GM23338 (cell line): ENCODE results near the gene GATA5. TPM values are rescaled to one million over a fixed set of nuclear protein-coding genes. Genes with fewer than 3 reads are reported as not detected.

ENCODE experiments used
- ATAC-seq: fragments of 200-7000 bp; cut with Tn5 transposase; 3 replicates; pipeline ENCODE4 v1.9.1; 2020
- DNase-seq: peaks from one replicate; pipeline ENCODE4 v3.0.0-alpha.2; 2015; ENCODE audit warnings: low spot score
- H2AFZ ChIP-seq: fragments of 200-600 bp; sonication (generic); 2 replicates; pipeline ENCODE4 v1.8.0; 2016; ENCODE audit warnings: antibody characterized with exemption, mild to moderate bottlenecking, moderate library complexity
- H3F3A ChIP-seq: fragments of 200-600 bp; sonication (generic); replicated peaks from 2 replicates; pipeline ENCODE4 v1.8.0; 2017; ENCODE audit warnings: antibody characterized with exemption, mixed run types, low read depth
- H3K27ac ChIP-seq: fragments of 200-600 bp; sonication (generic); 2 replicates; pipeline ENCODE4 v1.6.1; 2016; ENCODE audit warnings: low read depth
- H3K27me3 ChIP-seq: fragments of 200-600 bp; sonication (generic); 2 replicates; pipeline ENCODE4 v1.8.0; 2016; ENCODE audit warnings: mild to moderate bottlenecking, mixed run types, moderate library complexity; ENCODE audit not compliant: insufficient read depth
- H3K36me3 ChIP-seq: fragments of 200-600 bp; sonication (generic); 2 replicates; pipeline ENCODE4 v1.8.0; 2016; ENCODE audit warnings: mild to moderate bottlenecking; ENCODE audit not compliant: insufficient read depth
- H3K4me1 ChIP-seq: fragments of 200-600 bp; sonication (generic); 2 replicates; pipeline ENCODE4 v1.8.0; 2016; ENCODE audit warnings: mild to moderate bottlenecking, moderate library complexity; ENCODE audit not compliant: insufficient read depth
- H3K4me2 ChIP-seq: fragments of 200-600 bp; sonication (generic); 2 replicates; pipeline ENCODE4 v1.7.1; 2017; ENCODE audit warnings: mixed run types
- H3K4me3 ChIP-seq: fragments of 200-600 bp; sonication (generic); 2 replicates; pipeline ENCODE4 v1.6.1; 2016; ENCODE audit warnings: mixed run types
- H3K79me2 ChIP-seq: fragments of 200-600 bp; sonication (generic); replicated peaks from 2 replicates; pipeline ENCODE4 v1.8.0; 2017; ENCODE audit warnings: mild to moderate bottlenecking; ENCODE audit not compliant: insufficient read depth
- H3K9me2 ChIP-seq: fragments of 200-600 bp; sonication (generic); 2 replicates; pipeline ENCODE4 v1.8.0; 2017; ENCODE audit not compliant: insufficient read depth
- H4K20me1 ChIP-seq: fragments of 200-600 bp; sonication (generic); replicated peaks from 2 replicates; pipeline ENCODE4 v1.8.0; 2017; ENCODE audit warnings: mild to moderate bottlenecking; ENCODE audit not compliant: insufficient read depth
- H3K27ac Mint-ChIP-seq: 2 replicates; pipeline ENCODE4 v1.8.0; 2020; ENCODE audit warnings: inconsistent platforms, mild to moderate bottlenecking, moderate library complexity, mixed read lengths
- H3K27me3 Mint-ChIP-seq: 3 replicates; pipeline ENCODE4 v1.8.0; 2022; ENCODE audit warnings: low read depth, mild to moderate bottlenecking, moderate library complexity, mixed read lengths, inconsistent platforms; ENCODE audit not compliant: insufficient read depth, poor library complexity
- H3K36me3 Mint-ChIP-seq: 3 replicates; pipeline ENCODE4 v1.8.0; 2021; ENCODE audit warnings: low read depth, mild to moderate bottlenecking, inconsistent platforms, moderate library complexity, mixed read lengths
- H3K4me1 Mint-ChIP-seq: 3 replicates; pipeline ENCODE4 v1.8.0; 2020; ENCODE audit warnings: mild to moderate bottlenecking, inconsistent platforms, mixed read lengths
- H3K4me3 Mint-ChIP-seq: 3 replicates; pipeline ENCODE4 v1.8.0; 2021; ENCODE audit warnings: moderate library complexity, mild to moderate bottlenecking, inconsistent platforms, mixed read lengths
- H3K9me3 Mint-ChIP-seq: 3 replicates; pipeline ENCODE4 v1.8.0; 2020; ENCODE audit warnings: moderate library complexity, mild to moderate bottlenecking, inconsistent platforms, mixed read lengths
- EZH2 ChIP-seq: fragments of 200-600 bp; sonication (generic); IDR thresholded peaks from one replicate; pipeline ENCODE4 v1.8.0; 2017; ENCODE audit warnings: antibody characterized with exemption, mild to moderate bottlenecking, low read depth; ENCODE audit not compliant: unreplicated experiment
- EZH2phosphoT487 ChIP-seq: fragments of 200-600 bp; sonication (generic); IDR thresholded peaks from one replicate; pipeline ENCODE4 v1.8.1; 2018; ENCODE audit warnings: antibody characterized with exemption; ENCODE audit not compliant: unreplicated experiment
- JUNB ChIP-seq: IDR thresholded peaks from one replicate; pipeline ENCODE4 v1.6.1; 2016; ENCODE audit warnings: antibody characterized with exemption; ENCODE audit not compliant: unreplicated experiment
- STAT1 ChIP-seq: IDR thresholded peaks from one replicate; pipeline ENCODE4 v1.6.1; 2016; ENCODE audit warnings: antibody characterized with exemption; ENCODE audit not compliant: unreplicated experiment
- ZNF331 ChIP-seq: fragments of 250-450 bp; sonication (Bioruptor Pico); IDR thresholded peaks from 2 replicates; pipeline ENCODE4 v1.5.0; 2020; ENCODE audit warnings: low read depth, mild to moderate bottlenecking, moderate library complexity
- polyA plus RNA-seq: library from polyadenylated mRNA; unstranded; fragments of >200 nt; fragmentation: Nextera tagmentation; extraction: Ambion mirVana; gene quantifications from 2 replicates; pipeline ENCODE4 v1.2.1, GENCODE V29; 2016
- total RNA-seq: library from RNA; depleted of rRNA; stranded (reverse); fragments of >200 nt; shearing (Covaris generic); gene quantifications from 2 replicates; pipeline ENCODE4 v1.2.3, GENCODE V29; 2014
- TF ChIP-seq, protein P1 (sequence below): fragments of 250-450 bp; sonication (Bioruptor Pico); IDR thresholded peaks from 2 replicates; pipeline ENCODE4 v1.5.0; 2020; ENCODE audit warnings: mild to moderate bottlenecking, moderate library complexity
- TF ChIP-seq, protein P2 (sequence below): IDR thresholded peaks from 2 replicates; pipeline ENCODE4 v1.6.1; 2016; ENCODE audit warnings: antibody characterized with exemption
- TF ChIP-seq, protein P3 (sequence below), 2 experiments: fragments of 200-600 bp in 1 of 2; sonication (generic) in 1 of 2; conservative IDR thresholded peaks; 2 replicates each; pipeline versions ENCODE4 v1.5.1 to v1.6.1; 2016 to 2017; ENCODE audit warnings: antibody characterized with exemption in 2 of 2, low read depth in 2 of 2, mild to moderate bottlenecking in 2 of 2, moderate library complexity in 1 of 2
- TF ChIP-seq, protein P4 (sequence below): IDR thresholded peaks from one replicate; pipeline ENCODE4 v1.6.1; 2018; ENCODE audit warnings: antibody characterized with exemption; ENCODE audit not compliant: unreplicated experiment

The GATA5 gene
- total and polyA plus RNA-seq, 2 experiments from 2014 or later = 0.60 to 0.73 TPM

DNA sequence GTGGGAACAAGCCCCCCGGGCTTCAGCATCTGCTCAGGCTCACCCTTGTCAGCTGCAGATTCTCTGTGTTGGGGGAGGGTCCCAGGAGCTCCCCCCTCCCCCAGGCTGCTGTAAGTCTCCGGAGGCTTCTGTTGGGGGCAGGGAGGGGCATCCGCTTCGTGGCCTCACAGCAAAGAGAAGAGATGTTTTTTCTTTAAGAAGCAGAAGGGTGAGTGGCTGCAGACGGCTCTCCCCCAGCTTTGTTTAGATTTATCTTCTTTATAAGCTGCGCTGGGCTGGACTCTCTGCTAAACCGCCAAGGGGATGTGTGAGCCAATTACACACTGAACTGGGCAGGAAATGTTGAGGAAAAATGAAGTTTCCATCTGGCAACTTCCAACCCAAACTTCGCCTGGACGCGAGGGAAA lies 48.7 kb upstream of the GATA5 start (continued):
- TF ChIP-seq, protein P1, sequence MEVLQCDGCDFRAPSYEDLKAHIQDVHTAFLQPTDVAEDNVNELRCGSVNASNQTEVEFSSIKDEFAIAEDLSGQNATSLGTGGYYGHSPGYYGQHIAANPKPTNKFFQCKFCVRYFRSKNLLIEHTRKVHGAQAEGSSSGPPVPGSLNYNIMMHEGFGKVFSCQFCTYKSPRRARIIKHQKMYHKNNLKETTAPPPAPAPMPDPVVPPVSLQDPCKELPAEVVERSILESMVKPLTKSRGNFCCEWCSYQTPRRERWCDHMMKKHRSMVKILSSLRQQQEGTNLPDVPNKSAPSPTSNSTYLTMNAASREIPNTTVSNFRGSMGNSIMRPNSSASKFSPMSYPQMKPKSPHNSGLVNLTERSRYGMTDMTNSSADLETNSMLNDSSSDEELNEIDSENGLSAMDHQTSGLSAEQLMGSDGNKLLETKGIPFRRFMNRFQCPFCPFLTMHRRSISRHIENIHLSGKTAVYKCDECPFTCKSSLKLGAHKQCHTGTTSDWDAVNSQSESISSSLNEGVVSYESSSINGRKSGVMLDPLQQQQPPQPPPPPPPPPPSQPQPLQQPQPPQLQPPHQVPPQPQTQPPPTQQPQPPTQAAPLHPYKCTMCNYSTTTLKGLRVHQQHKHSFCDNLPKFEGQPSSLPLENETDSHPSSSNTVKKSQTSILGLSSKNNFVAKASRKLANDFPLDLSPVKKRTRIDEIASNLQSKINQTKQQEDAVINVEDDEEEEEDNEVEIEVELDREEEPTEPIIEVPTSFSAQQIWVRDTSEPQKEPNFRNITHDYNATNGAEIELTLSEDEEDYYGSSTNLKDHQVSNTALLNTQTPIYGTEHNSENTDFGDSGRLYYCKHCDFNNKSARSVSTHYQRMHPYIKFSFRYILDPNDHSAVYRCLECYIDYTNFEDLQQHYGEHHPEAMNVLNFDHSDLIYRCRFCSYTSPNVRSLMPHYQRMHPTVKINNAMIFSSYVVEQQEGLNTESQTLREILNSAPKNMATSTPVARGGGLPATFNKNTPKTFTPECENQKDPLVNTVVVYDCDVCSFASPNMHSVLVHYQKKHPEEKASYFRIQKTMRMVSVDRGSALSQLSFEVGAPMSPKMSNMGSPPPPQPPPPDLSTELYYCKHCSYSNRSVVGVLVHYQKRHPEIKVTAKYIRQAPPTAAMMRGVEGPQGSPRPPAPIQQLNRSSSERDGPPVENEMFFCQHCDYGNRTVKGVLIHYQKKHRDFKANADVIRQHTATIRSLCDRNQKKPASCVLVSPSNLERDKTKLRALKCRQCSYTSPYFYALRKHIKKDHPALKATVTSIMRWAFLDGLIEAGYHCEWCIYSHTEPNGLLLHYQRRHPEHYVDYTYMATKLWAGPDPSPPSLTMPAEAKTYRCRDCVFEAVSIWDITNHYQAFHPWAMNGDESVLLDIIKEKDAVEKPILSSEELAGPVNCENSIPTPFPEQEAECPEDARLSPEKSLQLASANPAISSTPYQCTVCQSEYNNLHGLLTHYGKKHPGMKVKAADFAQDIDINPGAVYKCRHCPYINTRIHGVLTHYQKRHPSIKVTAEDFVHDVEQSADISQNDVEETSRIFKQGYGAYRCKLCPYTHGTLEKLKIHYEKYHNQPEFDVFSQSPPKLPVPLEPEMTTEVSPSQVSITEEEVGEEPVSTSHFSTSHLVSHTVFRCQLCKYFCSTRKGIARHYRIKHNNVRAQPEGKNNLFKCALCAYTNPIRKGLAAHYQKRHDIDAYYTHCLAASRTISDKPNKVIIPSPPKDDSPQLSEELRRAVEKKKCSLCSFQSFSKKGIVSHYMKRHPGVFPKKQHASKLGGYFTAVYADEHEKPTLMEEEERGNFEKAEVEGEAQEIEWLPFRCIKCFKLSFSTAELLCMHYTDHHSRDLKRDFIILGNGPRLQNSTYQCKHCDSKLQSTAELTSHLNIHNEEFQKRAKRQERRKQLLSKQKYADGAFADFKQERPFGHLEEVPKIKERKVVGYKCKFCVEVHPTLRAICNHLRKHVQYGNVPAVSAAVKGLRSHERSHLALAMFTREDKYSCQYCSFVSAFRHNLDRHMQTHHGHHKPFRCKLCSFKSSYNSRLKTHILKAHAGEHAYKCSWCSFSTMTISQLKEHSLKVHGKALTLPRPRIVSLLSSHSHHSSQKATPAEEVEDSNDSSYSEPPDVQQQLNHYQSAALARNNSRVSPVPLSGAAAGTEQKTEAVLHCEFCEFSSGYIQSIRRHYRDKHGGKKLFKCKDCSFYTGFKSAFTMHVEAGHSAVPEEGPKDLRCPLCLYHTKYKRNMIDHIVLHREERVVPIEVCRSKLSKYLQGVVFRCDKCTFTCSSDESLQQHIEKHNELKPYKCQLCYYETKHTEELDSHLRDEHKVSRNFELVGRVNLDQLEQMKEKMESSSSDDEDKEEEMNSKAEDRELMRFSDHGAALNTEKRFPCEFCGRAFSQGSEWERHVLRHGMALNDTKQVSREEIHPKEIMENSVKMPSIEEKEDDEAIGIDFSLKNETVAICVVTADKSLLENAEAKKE (CRISPR knock-in tag) = no peak
- no peak for TF ChIP-seq JUNB
- TF ChIP-seq, protein P2, sequence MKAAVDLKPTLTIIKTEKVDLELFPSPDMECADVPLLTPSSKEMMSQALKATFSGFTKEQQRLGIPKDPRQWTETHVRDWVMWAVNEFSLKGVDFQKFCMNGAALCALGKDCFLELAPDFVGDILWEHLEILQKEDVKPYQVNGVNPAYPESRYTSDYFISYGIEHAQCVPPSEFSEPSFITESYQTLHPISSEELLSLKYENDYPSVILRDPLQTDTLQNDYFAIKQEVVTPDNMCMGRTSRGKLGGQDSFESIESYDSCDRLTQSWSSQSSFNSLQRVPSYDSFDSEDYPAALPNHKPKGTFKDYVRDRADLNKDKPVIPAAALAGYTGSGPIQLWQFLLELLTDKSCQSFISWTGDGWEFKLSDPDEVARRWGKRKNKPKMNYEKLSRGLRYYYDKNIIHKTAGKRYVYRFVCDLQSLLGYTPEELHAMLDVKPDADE = no peak
- TF ChIP-seq EZH2 = no peak
- TF ChIP-seq EZH2phosphoT487 = no peak

DNA sequence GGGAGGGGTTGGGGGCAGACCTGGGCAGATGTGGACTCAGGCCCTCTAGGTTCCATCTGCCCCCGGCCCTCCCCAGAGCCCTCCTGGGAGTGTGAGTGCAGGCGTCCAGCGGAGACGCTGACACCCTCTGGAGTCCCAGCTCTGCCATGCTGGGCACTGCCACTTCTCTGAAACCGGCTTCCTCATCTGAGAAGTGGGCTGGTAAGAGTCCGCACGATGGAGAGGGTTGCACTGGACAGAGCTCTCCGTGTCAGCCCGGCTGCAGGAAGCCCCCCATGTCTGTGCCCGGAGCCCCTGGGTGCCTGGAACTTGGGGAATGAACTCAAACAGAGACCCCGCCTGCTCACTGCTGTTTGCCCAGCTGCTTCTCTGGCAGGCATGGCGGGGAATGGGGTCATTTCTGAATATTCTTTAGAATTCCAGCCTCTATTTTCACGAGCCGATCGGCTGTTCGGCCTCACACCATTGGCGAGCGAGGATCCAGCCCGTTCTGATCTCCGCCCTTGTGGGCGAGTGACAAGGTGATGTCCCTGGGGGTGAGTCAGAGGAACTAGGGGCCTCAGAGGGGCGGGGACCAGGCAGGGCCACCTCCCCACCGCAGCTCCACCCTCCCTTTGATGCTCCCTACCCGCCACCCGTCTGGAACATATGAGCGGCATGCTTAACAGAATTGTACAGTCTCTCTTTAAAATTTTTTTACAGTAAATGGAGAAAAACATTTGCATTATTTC lies 47.8 kb upstream of the GATA5 start:
- no peaks in the 10 kb centered on the region for H3K36me3 ChIP-seq
- Mint-ChIP-seq H3K4me3 (0 out of 3 replicates have a peak overlapping the region, but pooled peaks have one; percentile 16), H3K9me3 (no peaks in the 10 kb centered on the region), H3K36me3 (no peaks in the 10 kb centered on the region), H3K27ac (no peak overlapping the region), H3K27me3 (peaks cover 12% of the 10 kb centered on the region), H3K4me1 (peaks cover 21% of the 10 kb centered on the region)
- no peaks in the 10 kb centered on the region for H3K27me3 ChIP-seq
- peak overlapping the region; percentile 5; the same call in 1 of the 2 replicates for H3K4me3 ChIP-seq
- no peak overlapping the region for H3K27ac ChIP-seq
- ATAC-seq (peak; percentile 84), DNase-seq (peak; percentile 69)
- 0 out of 2 replicates have a peak, but pooled peaks cover 3% of the 10 kb centered on the region for H3F3A ChIP-seq
- H4K20me1 ChIP-seq = no peaks in the 10 kb centered on the region
- 0 out of 2 replicates have a peak overlapping the region, but pooled peaks have one; percentile 75 for H3K4me2 ChIP-seq
- peak overlapping the region; percentile 52; the same call in 1 of the 2 replicates for H2AFZ ChIP-seq
- peaks cover 18% of the 10 kb centered on the region for H3K4me1 ChIP-seq
- no peaks in the 10 kb centered on the region for H3K9me2 ChIP-seq
- no peaks in the 10 kb centered on the region for H3K79me2 ChIP-seq
- TF ChIP-seq STAT1 = no peak
- no peak for TF ChIP-seq JUNB
- TF ChIP-seq EZH2phosphoT487 = no peak
- no peak for TF ChIP-seq ZNF331 (CRISPR knock-in tag)
- TF ChIP-seq, protein P2 = no peak
- TF ChIP-seq, protein P3, sequence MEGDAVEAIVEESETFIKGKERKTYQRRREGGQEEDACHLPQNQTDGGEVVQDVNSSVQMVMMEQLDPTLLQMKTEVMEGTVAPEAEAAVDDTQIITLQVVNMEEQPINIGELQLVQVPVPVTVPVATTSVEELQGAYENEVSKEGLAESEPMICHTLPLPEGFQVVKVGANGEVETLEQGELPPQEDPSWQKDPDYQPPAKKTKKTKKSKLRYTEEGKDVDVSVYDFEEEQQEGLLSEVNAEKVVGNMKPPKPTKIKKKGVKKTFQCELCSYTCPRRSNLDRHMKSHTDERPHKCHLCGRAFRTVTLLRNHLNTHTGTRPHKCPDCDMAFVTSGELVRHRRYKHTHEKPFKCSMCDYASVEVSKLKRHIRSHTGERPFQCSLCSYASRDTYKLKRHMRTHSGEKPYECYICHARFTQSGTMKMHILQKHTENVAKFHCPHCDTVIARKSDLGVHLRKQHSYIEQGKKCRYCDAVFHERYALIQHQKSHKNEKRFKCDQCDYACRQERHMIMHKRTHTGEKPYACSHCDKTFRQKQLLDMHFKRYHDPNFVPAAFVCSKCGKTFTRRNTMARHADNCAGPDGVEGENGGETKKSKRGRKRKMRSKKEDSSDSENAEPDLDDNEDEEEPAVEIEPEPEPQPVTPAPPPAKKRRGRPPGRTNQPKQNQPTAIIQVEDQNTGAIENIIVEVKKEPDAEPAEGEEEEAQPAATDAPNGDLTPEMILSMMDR (conservative IDR thresholded peaks at IDR 0.05; ENCODE audit: low read depth in 2 of 2) = no peak
- TF ChIP-seq, protein P4, sequence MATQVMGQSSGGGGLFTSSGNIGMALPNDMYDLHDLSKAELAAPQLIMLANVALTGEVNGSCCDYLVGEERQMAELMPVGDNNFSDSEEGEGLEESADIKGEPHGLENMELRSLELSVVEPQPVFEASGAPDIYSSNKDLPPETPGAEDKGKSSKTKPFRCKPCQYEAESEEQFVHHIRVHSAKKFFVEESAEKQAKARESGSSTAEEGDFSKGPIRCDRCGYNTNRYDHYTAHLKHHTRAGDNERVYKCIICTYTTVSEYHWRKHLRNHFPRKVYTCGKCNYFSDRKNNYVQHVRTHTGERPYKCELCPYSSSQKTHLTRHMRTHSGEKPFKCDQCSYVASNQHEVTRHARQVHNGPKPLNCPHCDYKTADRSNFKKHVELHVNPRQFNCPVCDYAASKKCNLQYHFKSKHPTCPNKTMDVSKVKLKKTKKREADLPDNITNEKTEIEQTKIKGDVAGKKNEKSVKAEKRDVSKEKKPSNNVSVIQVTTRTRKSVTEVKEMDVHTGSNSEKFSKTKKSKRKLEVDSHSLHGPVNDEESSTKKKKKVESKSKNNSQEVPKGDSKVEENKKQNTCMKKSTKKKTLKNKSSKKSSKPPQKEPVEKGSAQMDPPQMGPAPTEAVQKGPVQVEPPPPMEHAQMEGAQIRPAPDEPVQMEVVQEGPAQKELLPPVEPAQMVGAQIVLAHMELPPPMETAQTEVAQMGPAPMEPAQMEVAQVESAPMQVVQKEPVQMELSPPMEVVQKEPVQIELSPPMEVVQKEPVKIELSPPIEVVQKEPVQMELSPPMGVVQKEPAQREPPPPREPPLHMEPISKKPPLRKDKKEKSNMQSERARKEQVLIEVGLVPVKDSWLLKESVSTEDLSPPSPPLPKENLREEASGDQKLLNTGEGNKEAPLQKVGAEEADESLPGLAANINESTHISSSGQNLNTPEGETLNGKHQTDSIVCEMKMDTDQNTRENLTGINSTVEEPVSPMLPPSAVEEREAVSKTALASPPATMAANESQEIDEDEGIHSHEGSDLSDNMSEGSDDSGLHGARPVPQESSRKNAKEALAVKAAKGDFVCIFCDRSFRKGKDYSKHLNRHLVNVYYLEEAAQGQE = no peak
